GM18499 (cell line): ENCODE data around the gene POU2F2.
"Not testable (repeated sequence)": the region's sequence is repeated elsewhere in the genome, so short reads cannot be mapped to it uniquely, and the experiment has no call there.

Experiments
- ATAC-seq: cut with Tn5 transposase; IDR thresholded peaks from one replicate; pipeline ENCODE4 v1.9.1; 2021; ENCODE audit warnings: moderate number of reproducible peaks; ENCODE audit not compliant: insufficient read depth, unreplicated experiment

POU2F2 gene

GRCh38 chr19:42068361-42068755, 63.9 kb downstream of the POU2F2 start:
- no peak for ATAC-seq

GRCh38 chr19:42067315-42067888, 64.8 kb downstream of the POU2F2 start:
- ATAC-seq, result no peak

GRCh38 chr19:42066075-42066754, 66.0 kb downstream of the POU2F2 start:
- ATAC-seq, result no peak

- no peak for ATAC-seq
These were observed 66.7 kb downstream of the POU2F2 start for GRCh38 chr19:42065511-42065910.

GRCh38 chr19:42065051-42065450, 67.2 kb downstream of the POU2F2 start:
- no peak for ATAC-seq

- no peak for ATAC-seq
These were observed 67.8 kb downstream of the POU2F2 start for GRCh38 chr19:42064432-42064831.

GRCh38 chr19:42062381-42062780, 69.9 kb downstream of the POU2F2 start:
- ATAC-seq, result no peak

GRCh38 chr19:42060117-42060516, 72.1 kb downstream of the POU2F2 start:
- ATAC-seq, result no peak

- ATAC-seq, result no peak
These were observed 73.0 kb downstream of the POU2F2 start for GRCh38 chr19:42059196-42059595.

GRCh38 chr19:42057846-42058245, 74.4 kb downstream of the POU2F2 start:
- no peak for ATAC-seq

GRCh38 chr19:42054205-42054604, 78.0 kb downstream of the POU2F2 start:
- ATAC-seq, result no peak

GRCh38 chr19:42053037-42053935, 79.0 kb downstream of the POU2F2 start:
- no peak for ATAC-seq

GRCh38 chr19:42052241-42052863, 79.9 kb downstream of the POU2F2 start:
- ATAC-seq, result no peak

GRCh38 chr19:42051166-42052115, 80.8 kb downstream of the POU2F2 start:
- no peak for ATAC-seq

GRCh38 chr19:42048992-42049391, 83.3 kb downstream of the POU2F2 start:
- ATAC-seq, result no peak

GRCh38 chr19:42045575-42045974, 86.7 kb downstream of the POU2F2 start:
- no peak for ATAC-seq

- ATAC-seq, result no peak
These were observed 89.6 kb downstream of the POU2F2 start for GRCh38 chr19:42042455-42043170.

GRCh38 chr19:42040491-42040890, 91.8 kb downstream of the POU2F2 start:
- ATAC-seq, result not testable (repeated sequence)

- ATAC-seq, result no peak
These were observed 92.2 kb downstream of the POU2F2 start for GRCh38 chr19:42040031-42040430.
